GM18499 (cell line): Measurements from ENCODE around the gene PRMT6.
"Not testable (repeated sequence)": the region's sequence is repeated elsewhere in the genome, so short reads cannot be mapped to it uniquely, and the experiment has no call there.

ENCODE experiments used
- ATAC-seq: cut with Tn5 transposase; IDR thresholded peaks from one replicate; pipeline ENCODE4 v1.9.1; 2021; ENCODE audit warnings: moderate number of reproducible peaks; ENCODE audit not compliant: insufficient read depth, unreplicated experiment

The PRMT6 gene

GRCh38 chr1:107091418-107091817 is 34.9 kb downstream of the PRMT6 start:
- ATAC-seq = no peak

- not testable (repeated sequence) for ATAC-seq
Observed at GRCh38 chr1:107093395-107093794, 36.9 kb downstream of the PRMT6 start.

- ATAC-seq = no peak
Observed at GRCh38 chr1:107095647-107096046, 39.2 kb downstream of the PRMT6 start.

- no peak for ATAC-seq
Observed at GRCh38 chr1:107096690-107097089, 40.2 kb downstream of the PRMT6 start.

GRCh38 chr1:107098961-107099360 is 42.5 kb downstream of the PRMT6 start:
- no peak for ATAC-seq

GRCh38 chr1:107100331-107100984 is 44.0 kb downstream of the PRMT6 start:
- no peak for ATAC-seq

- ATAC-seq = no peak
Observed at GRCh38 chr1:107105914-107106313, 49.4 kb downstream of the PRMT6 start.
